Keratinocyte (primary cell): ENCODE measurements around the gene ABHD4. TPM values are rescaled to one million over a fixed set of nuclear protein-coding genes. Genes with fewer than 3 reads are reported as not detected.

Experiments
- DNase-seq: peaks from one replicate; pipeline ENCODE4 v3.0.0-alpha.2; 2011; ENCODE audit warnings: low read depth, missing footprints, low spot score
- FAIRE-seq: peaks from 2 replicates; lab custom pipeline; 2011; peaks lifted over from hg19 to GRCh38; lab: Jason Lieb, UNC
- H2AFZ ChIP-seq: 2 replicates; pipeline ENCODE4 v1.6.0; 2012; ENCODE audit warnings: low read length, control low read depth, inconsistent platforms; ENCODE audit not compliant: control insufficient read depth
- H3K27ac ChIP-seq: 2 replicates; pipeline ENCODE4 v1.5.1; 2011; ENCODE audit warnings: low read length; ENCODE audit not compliant: control insufficient read depth, insufficient read depth
- H3K27me3 ChIP-seq: 3 replicates; pipeline ENCODE4 v1.6.0; 2011; ENCODE audit warnings: low read length; ENCODE audit not compliant: control insufficient read depth, insufficient read depth; ENCODE audit errors: extremely low read depth
- H3K36me3 ChIP-seq, 2 experiments: 2 replicates in 1 of 2; 3 replicates in 1 of 2; pipeline ENCODE4 v1.5.1; 2011; ENCODE audit warnings: low read length in 2 of 2, mild to moderate bottlenecking in 1 of 2; ENCODE audit not compliant: control insufficient read depth in 2 of 2, insufficient read depth in 2 of 2; ENCODE audit errors: extremely low read depth in 1 of 2
- H3K4me1 ChIP-seq: 3 replicates; pipeline ENCODE4 v1.5.1; 2011; ENCODE audit warnings: low read length; ENCODE audit not compliant: control insufficient read depth, insufficient read depth; ENCODE audit errors: extremely low read depth
- H3K4me2 ChIP-seq: 3 replicates; pipeline ENCODE4 v1.6.0; 2011; ENCODE audit warnings: low read depth, low read length; ENCODE audit not compliant: control insufficient read depth, insufficient read depth; ENCODE audit errors: extremely low read depth
- H3K4me3 ChIP-seq, 3 experiments: fragments of 200-600 bp in 1 of 3; sonication (generic) in 1 of 3; 2 replicates in 2 of 3; 3 replicates in 1 of 3; pipeline ENCODE4 v1.5.1; 2011 to 2016; ENCODE audit warnings: low read length in 3 of 3, mild to moderate bottlenecking in 3 of 3, control low read depth in 2 of 3, inconsistent platforms in 1 of 3, low read depth in 1 of 3, mixed read lengths in 1 of 3, mixed run types in 1 of 3, moderate library complexity in 1 of 3; ENCODE audit not compliant: control insufficient read depth in 2 of 3, insufficient read depth in 2 of 3; ENCODE audit errors: extremely low read depth in 1 of 3
- H3K79me2 ChIP-seq: 2 replicates; pipeline ENCODE4 v1.6.0; 2012; ENCODE audit warnings: low read length; ENCODE audit not compliant: control insufficient read depth, insufficient read depth
- H3K9ac ChIP-seq: 3 replicates; pipeline ENCODE4 v1.6.0; 2011; ENCODE audit warnings: low read length; ENCODE audit not compliant: control insufficient read depth, insufficient read depth; ENCODE audit errors: extremely low read depth
- H3K9me1 ChIP-seq: 3 replicates; pipeline ENCODE4 v1.6.0; 2011; ENCODE audit warnings: low read length; ENCODE audit not compliant: control insufficient read depth, insufficient read depth; ENCODE audit errors: extremely low read depth
- H3K9me3 ChIP-seq: 2 replicates; pipeline ENCODE4 v1.5.1; 2012; ENCODE audit warnings: low read depth, low read length; ENCODE audit not compliant: control insufficient read depth
- H4K20me1 ChIP-seq: 3 replicates; pipeline ENCODE4 v1.6.0; 2011; ENCODE audit warnings: low read length; ENCODE audit not compliant: control insufficient read depth, insufficient read depth; ENCODE audit errors: extremely low read depth
- EZH2 ChIP-seq: IDR thresholded peaks from one replicate; pipeline ENCODE4 v1.6.1; 2012; ENCODE audit warnings: inconsistent platforms, mild to moderate bottlenecking, low read length, moderate library complexity
- dilution Hi-C: fragments of 300-500 bp; cut with MboI; formaldehyde crosslinking; loops from one replicate; pipeline ENCODE4 v1.7.0; 2020; ENCODE audit warnings: low sequenced_read_pairs; ENCODE audit not compliant: extremely low pct_ligation_motif_present
- polyA plus RNA-seq, 5 experiments: library from polyadenylated mRNA; depleted of rRNA in 3 of 5; stranded (reverse) in 3 of 5; stranded (forward) in 1 of 5; unstranded in 1 of 5; fragments of >200 nt; gene quantifications; 1 replicate in 1 of 5; 2 replicates in 3 of 5; 3 replicates in 1 of 5; pipeline versions ENCODE4 v1.2.1 to v1.2.3, GENCODE V29; 2011 to 2012; ENCODE audit warnings: missing spikeins in 2 of 5, low read depth in 1 of 5, low replicate concordance in 1 of 5
- TF ChIP-seq, protein P1 (sequence below), 3 experiments: IDR thresholded peaks in 1 of 3; conservative IDR thresholded peaks in 1 of 3; optimal IDR thresholded peaks in 1 of 3; 2 replicates in 2 of 3; 3 replicates in 1 of 3; pipeline versions ENCODE3 to v1.5.1; 2011; ENCODE audit warnings: low read length in 3 of 3, mild to moderate bottlenecking in 3 of 3, moderate library complexity in 2 of 3, control low read depth in 1 of 3, inconsistent platforms in 1 of 3; ENCODE audit not compliant: insufficient read depth in 2 of 3; ENCODE audit errors: extremely low read depth in 1 of 3

The ABHD4 gene
- polyA plus RNA-seq, 1 donor (not counting 4 experiments of a cell fraction or from before 2014, with no cell fraction given), result 17.7 TPM

DNA sequence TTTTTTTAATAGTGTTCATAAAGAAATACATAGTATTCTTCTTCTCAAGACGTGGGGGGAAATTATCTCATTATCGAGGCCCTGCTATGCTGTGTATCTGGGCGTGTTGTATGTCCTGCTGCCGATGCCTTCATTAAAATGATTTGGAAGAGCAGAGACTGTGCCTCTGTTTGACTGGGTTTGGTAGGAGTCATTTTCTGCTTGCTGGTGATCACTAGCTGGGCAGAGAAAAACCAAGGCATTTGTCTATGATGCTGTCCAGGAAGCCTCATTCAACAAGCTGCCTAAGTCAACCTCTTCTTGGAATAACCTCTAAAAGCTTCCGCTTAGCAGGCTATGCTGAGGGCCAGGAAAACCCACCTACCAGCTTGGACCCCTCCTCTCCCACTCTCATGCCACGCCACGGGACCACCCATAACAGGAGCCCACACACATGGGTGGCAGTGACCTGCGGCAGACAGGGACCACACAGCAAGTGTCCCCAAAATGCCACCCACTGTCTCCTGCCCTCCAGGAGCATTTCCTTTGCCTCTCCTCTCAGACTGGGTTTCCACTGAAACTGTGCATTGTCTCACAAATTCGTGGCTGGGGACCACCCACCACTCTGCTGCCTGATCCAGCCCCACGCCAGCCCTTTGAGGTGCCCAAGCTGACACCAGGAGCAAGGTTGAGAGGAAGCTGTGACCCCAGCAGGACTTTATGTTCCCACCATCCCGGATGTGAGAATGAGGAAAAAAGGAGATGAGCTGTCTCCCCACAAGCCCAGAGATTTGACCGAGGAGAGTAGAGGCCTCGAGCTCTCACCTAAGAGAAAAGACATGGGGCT is 45.9 kb upstream of the ABHD4 start:
- dilution Hi-C loops, result no loop called here
- Histone ChIP-seq H4K20me1 (no peaks in the 10 kb centered on the region), H3K9me3 (no peaks in the 10 kb centered on the region), H3K4me1 (peaks cover 19% of the 10 kb centered on the region), H3K9ac (no peak overlapping the region), H3K4me3 (no peak overlapping the region), H3K36me3 (no peaks in the 10 kb centered on the region), H3K79me2 (no peaks in the 10 kb centered on the region), H3K27me3 (no peaks in the 10 kb centered on the region), H3K27ac (no peak overlapping the region), H3K4me2 (no peak overlapping the region), H2AFZ (no peak overlapping the region), H3K9me1 (no peaks in the 10 kb centered on the region)
- DNase-seq (no peak), FAIRE-seq (no peak)
- TF ChIP-seq EZH2, result no peak
- TF ChIP-seq, protein P1, sequence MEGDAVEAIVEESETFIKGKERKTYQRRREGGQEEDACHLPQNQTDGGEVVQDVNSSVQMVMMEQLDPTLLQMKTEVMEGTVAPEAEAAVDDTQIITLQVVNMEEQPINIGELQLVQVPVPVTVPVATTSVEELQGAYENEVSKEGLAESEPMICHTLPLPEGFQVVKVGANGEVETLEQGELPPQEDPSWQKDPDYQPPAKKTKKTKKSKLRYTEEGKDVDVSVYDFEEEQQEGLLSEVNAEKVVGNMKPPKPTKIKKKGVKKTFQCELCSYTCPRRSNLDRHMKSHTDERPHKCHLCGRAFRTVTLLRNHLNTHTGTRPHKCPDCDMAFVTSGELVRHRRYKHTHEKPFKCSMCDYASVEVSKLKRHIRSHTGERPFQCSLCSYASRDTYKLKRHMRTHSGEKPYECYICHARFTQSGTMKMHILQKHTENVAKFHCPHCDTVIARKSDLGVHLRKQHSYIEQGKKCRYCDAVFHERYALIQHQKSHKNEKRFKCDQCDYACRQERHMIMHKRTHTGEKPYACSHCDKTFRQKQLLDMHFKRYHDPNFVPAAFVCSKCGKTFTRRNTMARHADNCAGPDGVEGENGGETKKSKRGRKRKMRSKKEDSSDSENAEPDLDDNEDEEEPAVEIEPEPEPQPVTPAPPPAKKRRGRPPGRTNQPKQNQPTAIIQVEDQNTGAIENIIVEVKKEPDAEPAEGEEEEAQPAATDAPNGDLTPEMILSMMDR (optimal IDR thresholded peaks at IDR 0.05 in 1 of 3, IDR thresholded peaks at IDR 0.05 in 1 of 3, conservative IDR thresholded peaks at IDR 0.05 in 1 of 3; ENCODE audit: extremely low read depth in 1 of 3, insufficient read depth in 2 of 3, low read length in 3 of 3), result no peak

DNA sequence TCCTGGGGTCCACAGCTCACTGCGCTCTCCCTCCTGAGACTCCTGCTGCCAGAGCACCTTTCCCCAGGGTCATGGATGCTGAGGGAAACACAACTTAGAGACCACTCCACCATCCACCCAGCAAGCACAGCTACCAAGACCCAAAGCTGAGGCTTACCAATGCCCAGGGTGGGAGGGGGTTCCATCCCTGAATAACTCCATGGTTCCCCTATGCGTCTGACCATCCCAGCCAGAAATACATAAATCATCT is 45.3 kb upstream of the ABHD4 start:
- H3K79me2 ChIP-seq, result no peaks in the 10 kb centered on the region
- no peak for FAIRE-seq
- DNase-seq, result no peak
- H3K27ac ChIP-seq, result no peak overlapping the region
- H3K9ac ChIP-seq, result no peak overlapping the region
- H4K20me1 ChIP-seq, result no peaks in the 10 kb centered on the region
- H3K9me1 ChIP-seq, result no peaks in the 10 kb centered on the region
- no peaks in the 10 kb centered on the region for H3K36me3 ChIP-seq
- no peak overlapping the region for H3K4me3 ChIP-seq
- dilution Hi-C loops, result no loop called here
- no peak overlapping the region for H3K4me2 ChIP-seq
- H3K27me3 ChIP-seq, result no peaks in the 10 kb centered on the region
- no peak for TF ChIP-seq EZH2
- TF ChIP-seq, protein P1 (optimal IDR thresholded peaks at IDR 0.05 in 1 of 3, IDR thresholded peaks at IDR 0.05 in 1 of 3, conservative IDR thresholded peaks at IDR 0.05 in 1 of 3; ENCODE audit: extremely low read depth in 1 of 3, insufficient read depth in 2 of 3, low read length in 3 of 3), result no peak
- H3K9me3 ChIP-seq, result no peaks in the 10 kb centered on the region
- H2AFZ ChIP-seq, result no peak overlapping the region
- H3K4me1 ChIP-seq, result peaks cover 22% of the 10 kb centered on the region
